H54 (cell line): ENCODE data around the gene XRN2.

ENCODE experiments used
- DNase-seq: peaks from one replicate; pipeline ENCODE4 v3.0.0; 2011; ENCODE audit warnings: low spot score, mixed read lengths; ENCODE audit not compliant: insufficient read length
- FAIRE-seq: peaks from 3 replicates; lab custom pipeline; 2011; peaks lifted over from hg19 to GRCh38; lab: Jason Lieb, UNC
- POLR2A ChIP-seq: IDR thresholded peaks from 2 replicates; pipeline ENCODE4 v1.6.1; 2011; ENCODE audit warnings: low read depth, mild to moderate bottlenecking, low read length

The XRN2 gene

DNA sequence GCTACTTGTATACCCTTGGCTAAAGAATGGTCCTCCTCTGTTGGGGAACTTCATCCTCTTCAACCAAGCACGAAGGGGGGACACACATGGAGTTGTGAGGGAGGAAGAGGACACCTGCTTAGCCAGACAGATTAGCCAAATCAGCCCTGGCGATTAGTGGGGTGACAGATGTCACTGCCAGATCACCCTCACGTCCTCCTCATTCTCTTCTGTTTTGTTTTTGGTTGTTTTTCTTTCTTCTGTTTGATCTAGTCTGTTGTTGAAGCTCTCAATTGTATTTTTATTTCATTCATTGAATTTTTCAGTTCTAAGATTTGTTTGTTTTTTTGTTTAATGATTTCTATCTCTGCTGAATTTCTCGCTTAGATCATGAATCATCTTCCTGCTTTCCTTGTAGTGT lies 121.7 kb downstream of the XRN2 start:
- no peak for TF ChIP-seq POLR2A
- no peak for FAIRE-seq
- no peak for DNase-seq

DNA sequence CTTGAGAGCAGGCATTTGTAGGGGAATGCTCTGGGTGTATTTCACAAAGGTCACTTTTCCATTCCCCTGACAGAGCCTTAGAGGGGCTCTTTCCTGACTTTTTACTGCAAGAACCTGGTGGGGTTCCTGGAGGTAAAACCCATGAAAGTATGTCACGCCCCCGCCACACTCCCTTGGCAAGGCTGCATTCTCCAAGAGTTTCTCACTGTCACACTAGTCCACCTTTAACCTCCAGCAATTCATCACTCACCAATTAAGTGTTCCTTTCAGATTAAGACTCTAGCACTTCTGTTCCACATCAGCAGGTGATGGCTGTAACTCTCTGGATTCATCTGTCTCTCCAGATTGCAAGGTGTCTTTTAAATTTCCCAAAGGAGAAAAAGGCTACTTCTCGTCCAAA lies 126.9 kb downstream of the XRN2 start:
- DNase-seq (no peak), FAIRE-seq (no peak)
- TF ChIP-seq POLR2A, result no peak

DNA sequence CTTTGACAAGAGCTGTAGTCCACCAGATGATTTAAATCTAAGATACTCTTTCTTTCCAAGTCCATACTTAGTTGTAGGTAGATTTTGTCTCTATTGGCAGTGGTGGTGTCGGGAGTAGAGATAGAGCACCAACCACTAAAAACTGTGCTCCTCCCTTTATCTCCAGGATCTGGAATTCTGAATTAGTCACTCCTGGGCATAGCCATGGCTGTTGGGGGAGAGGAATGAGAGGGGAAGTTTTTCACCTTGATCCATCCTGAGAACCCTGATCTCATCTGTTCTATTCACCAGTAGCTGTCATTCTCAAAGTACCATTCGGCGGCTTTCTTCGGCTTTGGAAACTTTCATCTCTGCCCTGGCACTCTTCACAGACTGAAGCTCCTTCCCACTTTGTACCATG lies 129.8 kb downstream of the XRN2 start:
- FAIRE-seq (no peak), DNase-seq (no peak)
- TF ChIP-seq POLR2A, result no peak

DNA sequence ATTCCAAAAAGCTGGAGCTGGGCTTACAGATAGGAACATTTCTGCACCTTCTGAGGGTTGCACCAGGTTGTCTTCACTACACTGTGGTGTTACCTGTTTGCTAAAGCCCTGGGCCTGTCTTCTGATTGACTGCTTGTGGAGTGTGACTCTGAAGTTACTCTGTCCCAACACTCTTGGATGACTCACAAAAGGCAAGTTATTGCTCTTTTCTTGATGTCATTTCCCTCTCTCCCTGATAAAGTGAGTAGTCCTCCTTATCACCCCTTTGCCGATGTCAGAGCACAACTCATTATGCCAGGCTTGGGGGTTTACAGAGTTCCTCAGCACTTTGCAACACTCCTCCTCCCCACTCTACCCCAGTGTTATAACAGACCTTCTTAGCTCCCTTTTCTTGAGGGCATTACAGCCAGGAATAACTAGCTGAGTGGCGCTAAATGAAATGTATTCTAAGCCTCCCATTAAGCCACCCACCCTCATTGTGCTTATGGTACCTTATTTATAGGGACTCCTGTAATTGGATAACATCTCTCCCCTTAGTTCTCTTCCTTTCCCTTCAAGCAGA lies 130.3 kb downstream of the XRN2 start:
- DNase-seq (peak; percentile 20), FAIRE-seq (peak; percentile 52)
- no peak for TF ChIP-seq POLR2A

DNA sequence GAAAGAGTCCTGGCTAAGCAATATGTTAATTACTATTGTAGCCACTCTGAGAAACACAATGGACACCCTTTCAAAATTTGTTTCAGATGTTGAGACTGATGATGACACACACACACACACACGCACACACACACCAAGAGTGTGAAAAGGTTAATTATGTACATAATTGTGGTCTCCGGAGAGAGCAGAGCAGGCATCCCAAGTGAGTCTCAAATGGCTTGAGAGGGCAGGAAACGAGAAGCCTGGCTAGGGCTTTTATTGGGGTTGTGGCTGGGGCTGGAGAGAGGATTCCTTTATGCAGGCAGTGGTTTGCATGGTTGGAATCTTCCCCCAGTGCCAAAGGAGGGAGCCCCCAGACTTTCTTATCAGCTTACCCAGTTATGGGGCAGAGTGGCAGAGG lies 132.4 kb downstream of the XRN2 start:
- no peak for TF ChIP-seq POLR2A
- FAIRE-seq (no peak), DNase-seq (no peak)

DNA sequence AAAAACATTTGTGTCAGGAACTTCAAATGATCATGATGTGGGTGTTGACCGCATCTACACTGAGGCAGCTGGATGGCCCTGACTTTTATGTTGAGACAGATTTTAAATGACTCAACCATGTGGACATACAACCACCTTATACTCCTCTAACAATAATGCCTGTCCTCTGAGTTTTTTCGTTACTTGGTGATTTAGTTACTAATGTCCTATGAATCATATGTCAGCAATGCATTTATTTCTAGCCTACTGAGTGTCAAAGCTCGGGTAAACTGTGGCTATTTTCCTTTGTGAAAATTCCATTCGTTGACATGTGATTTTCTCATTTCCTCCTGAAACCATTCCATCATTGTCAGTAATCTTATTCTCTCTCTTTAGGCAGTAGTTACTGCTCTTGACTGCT lies 133.1 kb downstream of the XRN2 start:
- no peak for TF ChIP-seq POLR2A
- DNase-seq, result peak; percentile 49
- peak; percentile 87 for FAIRE-seq

DNA sequence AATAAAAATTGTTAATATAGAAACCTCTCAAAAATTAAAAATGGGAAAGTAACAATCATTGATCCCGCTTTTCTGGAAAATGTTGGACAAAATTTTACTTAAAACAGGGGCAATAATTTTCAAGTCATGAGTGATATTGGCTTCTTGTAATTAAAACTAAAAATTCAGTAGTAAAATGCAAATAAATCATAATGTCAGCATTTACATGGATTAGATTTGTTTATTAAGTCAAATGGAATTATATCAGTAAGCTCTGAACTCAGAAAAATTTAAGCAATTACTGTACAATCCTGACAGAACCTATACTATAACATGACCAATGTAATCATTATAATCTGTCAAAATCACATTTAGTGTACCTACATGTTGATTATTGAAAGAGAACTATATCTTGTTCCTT lies 134.1 kb downstream of the XRN2 start:
- no peak for TF ChIP-seq POLR2A
- no peak for FAIRE-seq

DNA sequence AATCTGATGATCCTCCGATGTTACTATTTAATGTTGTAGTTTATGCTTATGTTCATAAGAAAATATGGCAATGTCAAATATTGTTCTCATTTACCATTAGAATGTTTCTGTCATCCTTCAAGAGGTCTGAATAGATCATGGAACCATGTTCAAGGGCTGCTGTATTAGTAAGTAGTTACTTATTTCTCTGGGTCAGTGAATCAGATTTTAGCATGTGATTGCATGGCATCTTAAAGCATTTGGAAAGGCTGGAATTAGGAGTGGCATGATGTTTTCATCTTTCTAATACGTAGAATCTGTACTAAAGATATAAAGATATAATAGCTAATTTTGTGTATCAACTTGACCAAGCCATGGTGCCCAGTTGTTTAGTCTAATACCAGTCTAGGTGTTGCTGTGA lies 134.7 kb downstream of the XRN2 start:
- DNase-seq (no peak), FAIRE-seq (no peak)
- TF ChIP-seq POLR2A, result no peak

More for the DNA sequence above, 134.1 kb downstream of the XRN2 start:
- no peak for DNase-seq
